Spleen (tissue), 11 donors: Measurements from ENCODE around the gene ABHD12. TPM values are rescaled to one million over a fixed set of nuclear protein-coding genes. Genes with fewer than 3 reads are reported as not detected.

ENCODE experiments used
- DNase-seq: peaks from one replicate; pipeline ENCODE4 v3.0.0-alpha.2; 2020
- H3K27ac ChIP-seq, 8 donors: fragments of 200-600 bp; sonication (generic) in 7 of 8; 1 replicate in 4 of 8; 2 replicates in 4 of 8; pipeline versions ENCODE4 v1.5.0 to v1.8.0; 2016 to 2021; ENCODE audit warnings: inconsistent platforms in 4 of 8, mild to moderate bottlenecking in 4 of 8, moderate library complexity in 1 of 8
- H3K27me3 ChIP-seq, 7 donors: fragments of 200-600 bp; sonication (generic) in 6 of 7; replicated peaks in 1 of 7; 1 replicate in 4 of 7; 2 replicates in 3 of 7; pipeline versions ENCODE4 v1.5.0 to v1.8.0; 2016 to 2021; ENCODE audit warnings: inconsistent platforms in 3 of 7, mild to moderate bottlenecking in 1 of 7
- H3K36me3 ChIP-seq, 6 donors: fragments of 200-600 bp; sonication (generic) in 5 of 6; 1 replicate in 4 of 6; 2 replicates in 2 of 6; pipeline versions ENCODE4 v1.5.0 to v1.8.0; 2016 to 2021; ENCODE audit warnings: inconsistent platforms in 2 of 6
- H3K4me1 ChIP-seq, 6 donors: fragments of 200-600 bp; sonication (generic) in 5 of 6; 1 replicate in 3 of 6; 2 replicates in 3 of 6; pipeline versions ENCODE4 v1.5.0 to v1.8.0; 2016 to 2021; ENCODE audit warnings: inconsistent platforms in 3 of 6
- H3K4me3 ChIP-seq, 8 donors: fragments of 200-600 bp; sonication (generic) in 7 of 8; 1 replicate in 4 of 8; 2 replicates in 4 of 8; pipeline versions ENCODE4 v1.5.0 to v1.8.0; 2016 to 2021; ENCODE audit warnings: inconsistent platforms in 4 of 8, mild to moderate bottlenecking in 4 of 8, moderate library complexity in 2 of 8
- H3K9me3 ChIP-seq, 8 donors: fragments of 200-600 bp; sonication (generic) in 7 of 8; 1 replicate in 4 of 8; 2 replicates in 4 of 8; pipeline versions ENCODE4 v1.5.0 to v1.8.0; 2016 to 2021; ENCODE audit warnings: inconsistent platforms in 4 of 8
- CTCF ChIP-seq, 11 experiments: fragments of 200-600 bp in 7 of 11; fragments of 450-650 bp in 4 of 11; sonication (generic) in 4 of 11; IDR thresholded peaks in 8 of 11; conservative IDR thresholded peaks in 3 of 11; 1 replicate in 7 of 11; 2 replicates in 4 of 11; pipeline versions ENCODE4 v1.4.0 to v1.8.0; 2016 to 2021; ENCODE audit warnings: antibody characterized with exemption in 11 of 11, inconsistent platforms in 4 of 11, mild to moderate bottlenecking in 1 of 11
- POLR2A ChIP-seq, 3 donors: fragments of 450-650 bp; IDR thresholded peaks; one replicate each; pipeline ENCODE4 v1.5.1; 2017; ENCODE audit warnings: antibody characterized with exemption in 3 of 3, mild to moderate bottlenecking in 1 of 3
- POLR2AphosphoS5 ChIP-seq, 3 donors: sonication (generic); formaldehyde crosslinking; IDR thresholded peaks; one replicate each; pipeline ENCODE4 v1.5.1; 2017; ENCODE audit warnings: antibody characterized with exemption in 3 of 3
- WGBS, 5 donors: extraction: QIAGEN DNeasy Blood & Tissue Kit in 3 of 5; methylation state at CpG; one replicate each; pipeline versions ENCODE4 v1.1.5 to v1.1.7; 2013 to 2018; 5-methylcytosine and 5-hydroxymethylcytosine counted together
- intact Hi-C: fragments of 100-400 bp; cut with DNase I; formaldehyde crosslinking; loops from one replicate; pipeline ENCODE4 v1.15.0; 2023; ENCODE audit warnings: low total_unique reads
- polyA plus RNA-seq, 3 donors: library from polyadenylated mRNA; stranded (reverse); fragments of 200-250 nt; gene quantifications; one replicate each; pipeline ENCODE4 v1.2.1, GENCODE V29; 2013
- total RNA-seq, 7 donors: library from RNA; depleted of rRNA in 3 of 7; stranded (reverse); fragments of >200 nt in 3 of 7; fragmentation: NEBNext Ultra II Directional in 4 of 7; extraction: Animal tissue kit (Norgen Biotek cat#: 25700) in 4 of 7; gene quantifications; one replicate each; pipeline versions ENCODE4 v1.1.0 to v1.2.1, GENCODE V29; 2016 to 2021
- donor health status: healthy with polysubstance abuse.
- donor health status: DM: no; HTN: no; CAD: no; lungs with moderate emphysema.
- donor health status: DM: no; HTN: no; CAD: no.
- donor health status: Bipolar disorder and iron deficiency.
- donor health status: healthy.
- donor health status: DM: no; HTN: no; CAD: no.
- donor health status: DM: yes; HTN: yes; CAD: no.

ABHD12 gene
- total and polyA plus RNA-seq, 10 donors, result 16.1 to 36.9 (median 25.3) TPM

DNA sequence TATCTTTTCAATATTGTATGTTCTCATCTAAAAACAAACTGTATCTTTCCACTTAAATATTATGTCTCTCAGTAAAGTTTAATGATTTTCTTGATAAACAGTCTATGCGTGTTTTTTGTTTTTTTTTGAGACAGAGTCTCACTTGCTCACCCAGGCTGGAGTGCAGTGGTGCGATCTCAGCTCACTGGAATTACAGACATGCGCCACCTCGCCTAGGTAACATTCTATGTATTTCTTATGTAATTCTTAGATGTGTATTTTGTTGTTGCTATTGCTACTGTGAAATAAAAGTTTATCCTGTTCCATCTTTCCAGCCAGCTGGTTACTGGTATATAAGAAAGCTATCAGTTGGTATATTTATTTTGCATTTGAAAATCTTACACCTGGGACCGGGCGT lies 29.4 kb downstream of the ABHD12 start:
- intact Hi-C loops, result no loop called here
- Histone ChIP-seq H3K9me3 (no peaks in the 10 kb centered on the region), H3K27me3 (no peaks in the 10 kb centered on the region), H3K36me3 (no peaks in the 10 kb centered on the region), H3K4me1 (peaks cover 0 to 25% (median 12%) of the 10 kb centered on the region in 6 donors), H3K27ac (peak overlapping the region in 3 of 8 donors; percentile 43 to 70 (median 59)), H3K4me3 (peak overlapping the region in 1 of 8 donors; percentile 33)
- 85 to 94% (median 90%) methylated on average over 6 of the region's 6 CpGs for WGBS, 5 donors
- TF ChIP-seq POLR2A (IDR thresholded peaks at IDR 0.05), result no peak
- DNase-seq, result no peak

DNA sequence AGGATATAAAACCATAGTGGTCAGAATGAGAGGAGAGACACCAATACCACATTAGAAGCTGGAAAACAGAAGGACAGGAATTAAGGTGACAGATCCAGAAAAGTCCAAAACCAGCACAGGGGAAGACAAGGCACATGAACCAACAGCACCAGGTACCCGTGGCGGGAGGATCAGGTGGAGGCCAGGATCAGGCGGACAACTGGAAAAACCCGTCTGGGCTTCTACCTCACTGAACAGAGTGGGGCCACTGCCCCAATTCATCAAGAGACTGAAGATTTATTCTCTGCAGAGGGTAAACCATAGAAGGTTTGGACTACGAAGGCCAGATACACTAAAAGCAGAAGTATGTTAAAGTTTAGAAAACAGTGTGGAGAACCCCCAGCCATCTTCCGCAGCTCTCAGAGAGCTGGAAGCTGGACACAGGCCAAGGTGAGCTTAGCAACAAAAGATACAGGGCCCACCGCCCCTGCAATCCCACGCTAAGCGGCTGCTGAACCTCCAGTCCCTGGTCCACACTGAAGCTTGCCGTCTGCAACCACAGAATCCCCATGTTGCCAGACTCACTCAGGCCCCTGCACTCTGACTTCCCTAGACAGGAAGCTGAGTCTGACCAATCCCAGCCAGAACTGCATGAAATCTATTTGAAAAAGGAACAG lies 29.9 kb downstream of the ABHD12 start:
- intact Hi-C loops, result no loop called here
- Histone ChIP-seq H3K27ac (peak overlapping the region in 5 of 8 donors; percentile 25 to 70 (median 49)), H3K4me1 (peaks cover 0 to 30% (median 17%) of the 10 kb centered on the region in 6 donors), H3K27me3 (no peaks in the 10 kb centered on the region), H3K4me3 (peak overlapping the region in 1 of 8 donors; percentile 33), H3K9me3 (no peaks in the 10 kb centered on the region), H3K36me3 (no peaks in the 10 kb centered on the region)
- DNase-seq, result no peak
- TF ChIP-seq CTCF (IDR thresholded peaks at IDR 0.05 in 8 of 11, conservative IDR thresholded peaks at IDR 0.05 in 3 of 11) (no peak), POLR2AphosphoS5 (IDR thresholded peaks at IDR 0.05) (no peak), POLR2A (IDR thresholded peaks at IDR 0.05) (no peak)
- whole genome bisulfite sequencing, 5 donors, result 42 to 64% (median 50%) methylated on average over 10 of the region's 10 CpGs

DNA sequence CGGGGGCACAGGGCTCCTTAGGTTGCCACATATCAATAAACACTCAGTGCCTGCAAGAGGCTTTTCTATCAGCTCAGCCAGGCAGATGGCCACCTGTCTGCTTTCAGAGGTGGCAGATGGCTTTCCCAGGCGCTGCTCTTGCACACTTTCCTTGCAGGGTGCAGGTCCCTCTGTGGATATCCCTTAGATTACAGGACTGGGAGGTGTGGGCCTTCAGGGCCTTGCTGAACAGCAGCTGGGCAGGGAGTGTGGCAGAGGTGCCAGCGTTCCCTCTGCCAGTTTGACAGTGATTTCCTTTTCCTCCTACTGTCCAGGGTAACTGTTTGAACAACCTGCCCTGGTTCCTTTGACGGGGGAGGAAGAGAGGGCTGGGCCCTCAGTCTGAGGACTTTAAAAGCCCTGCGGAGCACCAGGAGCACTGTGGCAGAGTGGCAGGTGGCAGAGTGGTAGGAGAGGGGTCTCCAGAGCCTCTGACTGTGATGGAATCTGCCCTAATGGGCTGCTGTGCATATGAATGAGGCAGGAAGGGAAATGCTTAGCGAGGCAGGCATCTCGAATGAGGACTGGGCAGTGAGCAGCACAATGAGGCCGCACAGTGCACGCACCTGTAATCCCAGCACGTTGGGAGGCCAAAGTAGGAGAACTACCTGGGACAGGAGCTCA lies 34.2 kb downstream of the ABHD12 start:
- H3K27ac ChIP-seq, result peak overlapping the region in 3 of 8 donors; percentile 13 to 34 (median 26)
- no peaks in the 10 kb centered on the region for H3K36me3 ChIP-seq
- DNase-seq, result no peak
- intact Hi-C loops, result no loop called here
- no peak overlapping the region for H3K4me3 ChIP-seq
- TF ChIP-seq POLR2A (IDR thresholded peaks at IDR 0.05), result no peak
- H3K4me1 ChIP-seq, result peaks cover 0 to 48% (median 23%) of the 10 kb centered on the region in 6 donors
- 68 to 89% (median 74%) methylated on average over 10 of the region's 10 CpGs for WGBS, 5 donors
- H3K27me3 ChIP-seq, result no peaks in the 10 kb centered on the region
- peaks cover 0 to 4% (median 0%) of the 10 kb centered on the region in 8 donors for H3K9me3 ChIP-seq

- Histone ChIP-seq H3K36me3 (no peaks in the 10 kb centered on the region), H3K4me3 (no peak overlapping the region), H3K9me3 (peaks cover 0 to 4% (median 0%) of the 10 kb centered on the region in 8 donors), H3K27ac (peak overlapping the region in 5 of 8 donors; percentile 26 to 54 (median 50)), H3K4me1 (peaks cover 0 to 43% (median 18%) of the 10 kb centered on the region in 6 donors), H3K27me3 (no peaks in the 10 kb centered on the region)
- TF ChIP-seq CTCF (IDR thresholded peaks at IDR 0.05 in 8 of 11, conservative IDR thresholded peaks at IDR 0.05 in 3 of 11), result no peak
- TF ChIP-seq POLR2AphosphoS5 (IDR thresholded peaks at IDR 0.05), result no peak
- TF ChIP-seq POLR2A (IDR thresholded peaks at IDR 0.05), result no peak
- intact Hi-C loops, result no loop called here
- no peak for DNase-seq
- 92 to 98% (median 96%) methylated on average over 2 of the region's 2 CpGs for WGBS, 5 donors
Measured at GRCh38 chr20:25355866-25356265, 34.8 kb downstream of the ABHD12 start.

- intact Hi-C loops, result no loop called here
- Histone ChIP-seq H3K4me1 (peaks cover 0 to 37% (median 14%) of the 10 kb centered on the region in 6 donors), H3K9me3 (peaks cover 0 to 4% (median 0%) of the 10 kb centered on the region in 8 donors), H3K27me3 (no peaks in the 10 kb centered on the region), H3K4me3 (no peak overlapping the region), H3K36me3 (no peaks in the 10 kb centered on the region), H3K27ac (peak overlapping the region in 5 of 8 donors; percentile 26 to 54 (median 50))
- WGBS, 5 donors, result 50 to 65% (median 60%) methylated on average over 3 of the region's 3 CpGs
- TF ChIP-seq CTCF (IDR thresholded peaks at IDR 0.05 in 8 of 11, conservative IDR thresholded peaks at IDR 0.05 in 3 of 11) (no peak), POLR2AphosphoS5 (IDR thresholded peaks at IDR 0.05) (no peak), POLR2A (IDR thresholded peaks at IDR 0.05) (no peak)
- DNase-seq, result no peak
Measured at GRCh38 chr20:25355011-25355595, 35.5 kb downstream of the ABHD12 start.
